GM04504 (cell line): ENCODE results near the gene ZFP30.
"Not testable (repeated sequence)": the region's sequence is repeated elsewhere in the genome, so short reads cannot be mapped to it uniquely, and the experiment has no call there.

Experiments used
- DNase-seq: peaks from one replicate; pipeline ENCODE4 v3.0.0-alpha.2; 2012; ENCODE audit warnings: low read depth

The ZFP30 gene

DNA sequence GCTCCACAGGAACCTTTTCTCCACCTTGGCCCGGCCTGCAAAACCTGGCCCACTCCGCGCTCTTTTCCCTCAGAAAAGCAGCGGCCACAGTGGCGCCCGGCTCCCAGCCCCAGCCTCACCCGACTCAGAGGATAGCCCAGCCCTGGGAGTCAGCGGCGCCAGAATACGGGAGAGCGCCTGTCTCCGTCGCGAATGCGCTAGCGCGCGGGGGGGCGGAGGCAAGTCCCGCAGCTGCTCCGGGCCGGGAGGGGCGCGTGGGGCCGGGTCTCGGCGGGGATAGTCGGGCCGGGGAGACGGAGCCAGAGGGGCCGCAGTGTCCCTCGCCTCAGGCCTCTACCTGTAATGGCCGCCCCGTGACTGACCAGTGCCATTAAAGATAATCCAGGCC, at the start of gene ZFP30:
Gene ZFP30, minus strand, starts transcription at position 165 of the 388 bp plus-strand sequence. CDS start 7,643 bp downstream, outside the sequence.
- DNase-seq = peak; percentile 76

DNA sequence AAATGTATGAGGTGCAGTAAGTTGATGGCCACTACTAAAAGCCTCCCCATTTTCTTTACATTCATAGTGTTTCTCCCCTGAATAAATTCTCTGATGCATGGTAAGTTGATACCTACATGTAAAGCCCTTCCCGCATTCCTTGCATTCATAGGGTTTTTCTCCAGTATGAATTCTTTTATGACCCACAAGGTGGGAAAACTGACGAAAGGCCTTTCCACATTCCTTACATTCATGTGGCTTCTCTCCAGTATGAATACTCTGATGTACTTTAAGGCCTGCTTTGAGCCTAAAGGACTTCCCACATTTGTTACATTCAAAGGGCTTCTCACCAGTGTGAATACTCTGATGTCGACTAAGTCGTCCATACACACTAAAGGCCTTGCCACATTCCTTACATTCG, 43.8 kb upstream of the ZFP30 start:
- DNase-seq = no peak

- no peak for DNase-seq
These were observed 43.0 kb upstream of the ZFP30 start for GRCh38 chr19:37698216-37698615.

DNA sequence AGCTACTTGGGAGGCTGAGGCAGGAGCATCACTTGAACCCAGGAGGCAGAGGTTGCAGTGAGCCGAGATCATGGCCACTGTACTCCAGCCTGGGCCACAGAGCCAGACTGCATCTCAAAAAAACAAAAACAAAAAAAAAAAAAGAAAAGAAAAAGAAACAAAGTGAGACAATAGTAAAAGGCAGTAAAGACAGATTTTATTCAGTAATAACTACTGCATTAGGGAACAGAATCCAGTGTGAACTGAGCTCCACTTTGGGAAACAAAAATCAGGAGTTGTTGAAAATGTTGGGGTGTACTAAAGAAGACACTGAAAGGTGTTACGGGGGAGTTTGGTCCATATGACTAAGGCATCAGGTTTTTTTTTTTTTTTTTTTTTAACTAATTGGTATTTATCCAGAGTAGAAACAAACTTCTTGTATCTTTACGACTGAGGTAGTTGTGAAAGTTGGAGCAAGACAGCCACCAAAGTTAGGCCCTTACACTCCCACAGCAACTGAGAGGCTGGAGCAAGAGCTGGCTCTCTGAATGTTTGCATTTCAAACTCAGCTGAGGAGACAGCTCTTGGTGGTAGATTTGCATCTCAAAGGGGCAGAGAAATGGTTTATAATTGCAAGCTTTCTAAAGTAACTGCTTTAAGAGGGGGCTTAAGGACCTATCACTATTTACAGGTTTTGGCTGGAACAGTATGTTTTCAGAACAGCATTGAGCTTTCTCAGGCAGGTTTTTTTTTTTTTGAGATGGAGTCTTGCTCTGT, 40.1 kb upstream of the ZFP30 start:
- DNase-seq = no peak

GRCh38 chr19:37692956-37693620, 37.8 kb upstream of the ZFP30 start:
- no peak for DNase-seq

GRCh38 chr19:37691881-37692504, 36.7 kb upstream of the ZFP30 start:
- DNase-seq = peak; percentile 52

GRCh38 chr19:37683520-37683919, 28.3 kb upstream of the ZFP30 start:
- no peak for DNase-seq

DNA sequence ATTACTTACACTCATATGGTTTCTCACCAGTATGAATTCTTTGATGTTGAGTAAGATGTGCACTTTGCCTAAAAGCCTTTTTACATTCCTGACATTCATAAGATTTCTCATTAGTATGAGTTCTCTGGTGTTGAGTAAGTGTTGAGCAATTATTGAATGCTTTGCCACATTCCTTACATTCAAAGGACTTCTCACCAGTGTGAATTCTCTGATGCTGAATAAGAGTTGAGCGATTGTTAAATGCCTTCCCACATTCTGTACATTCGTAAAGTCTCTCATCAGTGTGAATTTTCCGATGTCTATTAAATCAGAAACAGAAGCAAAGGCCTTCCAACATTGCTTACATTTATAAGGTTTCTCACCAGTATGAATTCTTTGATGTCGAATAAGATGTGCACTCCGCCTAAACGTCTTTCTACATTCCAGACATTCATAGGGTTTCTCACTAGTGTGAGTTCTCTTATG, 14.2 kb upstream of the ZFP30 start:
- DNase-seq = no peak

DNA sequence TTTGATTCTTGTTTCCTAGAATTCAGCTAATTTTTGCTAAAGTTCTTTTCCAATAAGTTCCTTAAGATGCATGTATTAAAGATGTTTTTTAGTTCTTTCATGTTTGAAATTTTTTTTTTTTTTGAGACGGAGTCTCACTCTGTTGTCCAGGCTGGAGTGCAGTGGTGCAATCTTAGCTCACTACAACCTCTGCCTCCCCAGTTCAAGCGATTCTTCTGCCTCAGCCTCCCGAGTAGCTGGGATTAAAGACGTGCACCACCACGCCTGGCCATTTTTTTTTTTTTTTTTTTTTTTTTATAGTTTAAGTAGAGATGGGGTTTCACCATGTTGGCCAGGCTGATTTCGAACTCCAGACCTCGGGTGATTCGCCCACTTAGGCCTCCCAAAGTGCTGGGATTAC, 1.9 kb upstream of the ZFP30 start:
- DNase-seq = not testable (repeated sequence)

- peak; percentile 49 for DNase-seq
These were observed 565 bp upstream of the ZFP30 start for GRCh38 chr19:37655689-37656371.

- no peak for DNase-seq
These were observed 500 bp downstream of the ZFP30 start for GRCh38 chr19:37654629-37655300.

GRCh38 chr19:37654118-37654517, 1.1 kb downstream of the ZFP30 start:
- DNase-seq = no peak

DNA sequence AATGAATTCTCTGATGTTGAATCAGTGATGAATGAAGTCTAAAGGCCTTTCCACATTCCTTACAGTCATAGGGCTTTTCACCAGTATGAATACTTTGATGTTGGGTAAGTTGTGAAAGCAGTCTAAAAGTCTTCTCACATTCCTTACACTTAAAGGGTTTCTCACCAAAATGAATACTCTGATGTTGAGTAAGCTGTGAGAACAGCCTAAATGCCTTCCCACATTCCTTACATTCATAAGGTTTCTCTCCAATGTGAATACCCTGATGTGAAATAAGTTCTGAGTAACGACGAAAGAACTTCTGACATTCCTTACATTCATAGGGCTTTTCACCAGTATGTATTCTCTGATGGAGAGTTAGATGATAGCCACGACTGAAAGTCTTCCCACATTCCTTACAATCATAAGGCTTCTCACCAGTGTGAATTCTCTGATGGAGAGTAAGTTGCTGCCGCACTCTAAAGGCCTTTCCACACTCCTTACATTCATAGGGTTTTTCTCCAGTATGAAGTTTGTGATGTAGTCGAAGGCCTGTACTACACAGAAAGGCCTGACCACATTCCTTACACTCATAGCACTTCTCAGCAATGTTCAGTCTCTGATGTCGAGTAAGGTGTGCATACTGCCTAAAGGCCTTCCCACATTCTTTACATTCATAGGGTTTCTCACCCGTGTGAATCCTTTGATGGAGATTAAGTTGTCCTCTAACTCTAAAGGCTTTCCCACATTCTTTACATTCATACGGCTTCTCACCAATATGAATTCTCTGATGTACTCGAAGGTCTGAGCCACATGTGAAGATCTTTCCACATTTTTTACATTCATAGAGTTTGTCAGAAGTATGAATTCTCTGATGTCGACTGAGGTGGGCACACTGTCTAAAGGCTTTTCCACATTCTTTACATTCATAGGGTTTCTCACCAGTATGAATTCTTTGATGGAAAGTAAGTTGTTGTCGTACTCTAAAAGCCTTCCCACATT, 19.9 kb downstream of the ZFP30 start:
- DNase-seq = no peak

DNA sequence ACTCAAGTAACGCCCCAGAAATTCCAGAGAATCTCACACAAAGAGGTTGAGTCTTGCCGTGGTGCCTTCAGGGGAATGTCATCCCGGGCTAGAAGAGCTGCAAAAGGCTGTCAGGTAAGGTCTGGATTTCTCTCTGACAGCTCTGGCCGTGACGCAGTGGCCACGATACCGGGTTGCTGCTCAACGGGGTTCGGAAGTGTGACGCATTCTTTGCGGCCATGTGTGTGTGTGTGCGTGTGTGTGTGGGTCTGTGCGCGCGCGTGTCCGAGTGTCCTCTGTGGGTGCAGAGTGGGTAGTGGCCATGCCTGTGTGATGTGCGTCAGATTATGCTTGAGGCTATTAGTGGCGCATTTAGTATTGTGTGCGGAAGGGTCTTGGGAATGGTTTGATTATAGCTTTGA, 60.3 kb downstream of the ZFP30 start:
- DNase-seq = peak; percentile 19

DNA sequence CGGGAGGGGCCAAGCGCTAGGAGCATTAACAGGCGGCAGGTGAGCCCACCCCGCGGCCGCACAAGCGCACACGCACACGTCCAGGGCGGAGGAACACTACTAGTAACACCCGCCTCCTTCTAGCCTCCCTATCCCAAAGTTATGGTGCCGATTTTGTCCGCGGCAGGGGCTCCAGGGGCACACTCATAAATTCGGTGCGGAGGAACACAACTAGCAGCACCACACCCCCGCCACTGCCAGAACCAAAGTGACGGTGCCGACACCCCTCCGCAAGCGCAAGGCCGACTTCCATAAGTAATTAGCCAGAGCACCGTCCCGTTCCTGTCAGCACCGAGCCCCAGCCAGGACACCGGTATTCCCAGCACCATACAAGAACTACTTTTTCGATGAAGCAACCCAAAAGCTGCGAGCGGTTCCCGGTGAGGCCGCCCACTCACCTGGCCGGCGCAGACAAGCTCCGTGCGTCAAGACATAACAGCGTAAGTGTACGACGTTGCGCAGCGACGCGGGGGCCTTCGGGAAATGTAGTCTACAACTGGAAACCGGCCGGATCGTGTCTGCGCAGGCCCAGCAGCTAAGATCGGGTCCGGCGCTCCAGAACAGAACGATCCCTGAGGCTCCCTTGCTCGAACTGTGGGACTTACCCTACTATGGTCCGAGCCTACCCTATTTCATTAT, 60.8 kb downstream of the ZFP30 start, which contains the start of the genes ZNF540 and ZNF571:
Gene ZNF540, plus strand, starts transcription at position 573 of the 678 bp plus-strand sequence. CDS start 3,572 bp downstream, outside the sequence.
Gene ZNF571, minus strand, starts transcription at position 489 of the 678 bp plus-strand sequence. CDS start 8,116 bp downstream, outside the sequence.
- DNase-seq = peak; percentile 73

DNA sequence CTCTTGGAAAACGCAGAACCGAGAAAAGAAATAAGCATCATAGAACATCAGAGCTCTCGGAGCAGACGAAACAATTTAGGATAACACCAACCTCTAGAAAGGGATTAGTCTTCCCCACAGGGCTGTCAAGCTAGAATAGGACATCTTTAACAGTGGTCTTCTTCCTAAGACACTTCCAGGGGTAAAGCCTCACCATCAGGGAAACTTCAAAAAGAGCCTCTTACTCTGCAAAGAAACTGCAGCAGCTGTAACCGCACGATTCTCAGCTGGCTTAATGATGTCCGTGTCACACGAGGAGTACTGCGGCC, 61.3 kb downstream of the ZFP30 start:
- DNase-seq = no peak

GRCh38 chr19:37583340-37583739, 71.9 kb downstream of the ZFP30 start:
- DNase-seq = no peak

DNA sequence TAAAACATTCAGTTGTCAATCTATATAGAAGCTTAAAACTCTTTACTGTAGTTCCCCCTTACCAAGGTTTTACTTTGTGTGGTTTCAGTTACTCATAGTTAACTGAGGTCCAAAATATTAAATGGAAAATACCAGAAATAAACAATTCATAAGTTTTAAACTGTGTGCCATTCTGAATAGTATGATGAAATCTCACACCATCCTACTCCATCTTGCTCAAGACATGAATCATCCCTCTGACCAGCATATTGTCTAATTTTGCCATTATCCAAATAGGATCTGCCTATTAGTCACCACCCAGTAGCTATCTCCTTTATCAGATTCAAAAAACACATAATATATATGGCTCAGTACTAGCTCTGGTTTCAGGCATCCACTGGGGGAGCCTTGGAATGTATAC, 83.1 kb downstream of the ZFP30 start:
- DNase-seq = no peak

DNA sequence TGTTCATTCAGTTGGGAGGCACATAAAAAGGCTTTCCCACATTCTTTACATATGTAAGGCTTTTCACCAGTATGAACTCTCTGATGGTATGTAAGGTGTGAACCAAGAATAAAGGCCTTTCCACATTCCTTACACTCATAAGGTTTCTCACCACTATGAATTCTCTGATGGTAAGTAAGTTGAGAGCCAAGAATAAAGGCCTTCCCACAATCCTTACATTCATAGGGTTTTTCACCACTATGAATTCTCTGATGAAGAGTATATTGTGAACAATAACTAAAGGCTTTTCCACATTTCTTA, 89.9 kb downstream of the ZFP30 start:
- DNase-seq = no peak
